ENCODE data around the gene PEX11A.
"Not testable (repeated sequence)": the region's sequence is repeated elsewhere in the genome, so short reads cannot be mapped to it uniquely, and the experiment has no call there.

Gene PEX11A

GRCh38 chr15:89690276-89691218 is at the start of gene PEX11A, which contains the start of gene WDR93:
Gene PEX11A (minus strand): TSS chr15:89690754. CDS start chr15:89690632, 122 bp downstream.
Gene WDR93 (plus strand): TSS chr15:89690811. CDS start chr15:89701747, 10,936 bp downstream.
- peak; percentile 80 for DNase-seq

GRCh38 chr15:89740137-89740536 is 49.6 kb upstream of the PEX11A start:
- DNase-seq: peak; percentile 67

GRCh38 chr15:89735773-89736172 is 45.2 kb upstream of the PEX11A start:
- no peak for DNase-seq

- DNase-seq: no peak
Measured at GRCh38 chr15:89732451-89733172, 42.1 kb upstream of the PEX11A start.

GRCh38 chr15:89731275-89731674 is 40.7 kb upstream of the PEX11A start:
- no peak for DNase-seq

GRCh38 chr15:89728254-89728653 is 37.7 kb upstream of the PEX11A start:
- no peak for DNase-seq

GRCh38 chr15:89725064-89725463 is 34.5 kb upstream of the PEX11A start:
- DNase-seq: no peak

- no peak for DNase-seq
Measured at GRCh38 chr15:89724621-89725020, 34.1 kb upstream of the PEX11A start.

GRCh38 chr15:89723031-89723430 is 32.5 kb upstream of the PEX11A start:
- no peak for DNase-seq

GRCh38 chr15:89714775-89715174 is 24.2 kb upstream of the PEX11A start:
- no peak for DNase-seq

GRCh38 chr15:89707577-89707976 is 17.0 kb upstream of the PEX11A start:
- DNase-seq: no peak

GRCh38 chr15:89704411-89704810 is 13.9 kb upstream of the PEX11A start:
- DNase-seq: no peak

GRCh38 chr15:89695198-89695597 is 4.6 kb upstream of the PEX11A start:
- DNase-seq: no peak

- no peak for DNase-seq
Measured at GRCh38 chr15:89693696-89694095, 3.1 kb upstream of the PEX11A start.

- DNase-seq: no peak
Measured at GRCh38 chr15:89693091-89693490, 2.5 kb upstream of the PEX11A start.

- not testable (repeated sequence) for DNase-seq
Measured at GRCh38 chr15:89689930-89690275, 651 bp downstream of the PEX11A start.

GRCh38 chr15:89686522-89686921 is 4.0 kb downstream of the PEX11A start:
- DNase-seq: no peak

GRCh38 chr15:89685995-89686394 is 4.6 kb downstream of the PEX11A start:
- DNase-seq: no peak

- DNase-seq: no peak
Measured at GRCh38 chr15:89681146-89681545, 9.4 kb downstream of the PEX11A start.

- no peak for DNase-seq
Measured at GRCh38 chr15:89680282-89680873, 10.2 kb downstream of the PEX11A start.

GRCh38 chr15:89679212-89679611 is 11.3 kb downstream of the PEX11A start, which contains the start of gene PLIN1:
Gene PLIN1 (minus strand): TSS chr15:89679367. CDS start chr15:89677489, 1,878 bp downstream.
- no peak for DNase-seq

- no peak for DNase-seq
Measured at GRCh38 chr15:89677381-89677780, 13.2 kb downstream of the PEX11A start.

- DNase-seq: no peak
Measured at GRCh38 chr15:89675606-89676005, 14.9 kb downstream of the PEX11A start.
